PC-9 (cell line): ENCODE measurements around the gene RTL9.

Source experiments
- CTCF ChIP-seq: fragments of 200-600 bp; sonication (generic); conservative IDR thresholded peaks from 2 replicates; pipeline ENCODE4 v1.6.1; 2017; ENCODE audit warnings: mixed run types, antibody characterized with exemption, mild to moderate bottlenecking, moderate library complexity
- EZH2 ChIP-seq: fragments of 200-600 bp; sonication (generic); IDR thresholded peaks from 2 replicates; pipeline ENCODE4 v1.8.0; 2017; ENCODE audit warnings: antibody characterized with exemption, low read depth

DNA sequence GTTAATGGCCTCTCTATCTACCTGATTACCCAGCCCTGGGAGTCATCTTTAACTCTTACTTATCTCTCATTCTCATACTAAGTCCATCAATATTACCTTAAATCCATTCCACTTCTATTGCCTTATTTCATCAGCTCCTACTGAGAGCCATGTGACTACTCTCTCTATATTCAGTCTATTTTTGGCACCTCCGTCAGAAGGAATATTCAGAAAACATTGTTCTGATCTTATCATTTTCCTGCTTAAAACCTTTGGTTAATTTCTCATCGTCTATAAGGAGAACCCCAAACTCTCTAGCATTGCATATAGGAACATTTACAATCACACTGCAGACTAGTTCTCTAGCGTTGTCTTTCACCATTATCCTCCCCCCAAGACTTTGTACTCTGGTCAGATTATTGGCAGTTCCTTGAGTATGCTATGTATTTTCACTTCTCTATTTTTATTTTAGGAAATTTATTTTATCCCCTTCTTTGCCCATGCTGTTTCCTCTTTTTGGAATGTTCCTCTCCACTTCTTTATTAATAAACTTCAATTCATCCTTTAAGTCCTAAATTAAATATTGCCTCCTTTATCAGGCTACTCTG, 27.1 kb upstream of the RTL9 start:
- no peak for TF ChIP-seq EZH2
- no peak for TF ChIP-seq CTCF
